Liver (tissue), 9 donors: ENCODE measurements around the gene SEC22A. TPM values are rescaled to one million over a fixed set of nuclear protein-coding genes. Genes with fewer than 3 reads are reported as not detected.

Source experiments
- DNase-seq: peaks from one replicate; pipeline ENCODE4 v3.0.0-alpha.2; 2017; ENCODE audit warnings: low spot score
- H3K27ac ChIP-seq, 2 donors: one replicate each; pipeline ENCODE4 v1.7.0; 2013; ENCODE audit warnings: inconsistent platforms in 2 of 2, low read length in 2 of 2, control low read depth in 1 of 2, low read depth in 1 of 2, mild to moderate bottlenecking in 1 of 2
- H3K27me3 ChIP-seq, 4 donors: one replicate each; pipeline versions ENCODE4 v1.6.1 to v1.7.0; 2013; ENCODE audit warnings: low read length in 3 of 4, inconsistent platforms in 1 of 4, mild to moderate bottlenecking in 1 of 4, moderate library complexity in 1 of 4; ENCODE audit not compliant: control insufficient read depth in 4 of 4, insufficient read depth in 4 of 4
- H3K36me3 ChIP-seq, 4 donors: one replicate each; pipeline versions ENCODE4 v1.6.1 to v1.7.0; 2013; ENCODE audit warnings: low read length in 3 of 4, mild to moderate bottlenecking in 3 of 4, low read depth in 1 of 4, moderate library complexity in 1 of 4; ENCODE audit not compliant: control insufficient read depth in 4 of 4, insufficient read depth in 3 of 4
- H3K4me1 ChIP-seq, 4 donors: one replicate each; pipeline versions ENCODE4 v1.6.1 to v1.7.0; 2013; ENCODE audit warnings: low read length in 3 of 4, mild to moderate bottlenecking in 3 of 4, moderate library complexity in 1 of 4; ENCODE audit not compliant: control insufficient read depth in 4 of 4, insufficient read depth in 4 of 4
- H3K4me3 ChIP-seq, 3 donors: one replicate each; pipeline versions ENCODE4 v1.6.1 to v1.7.0; 2013; ENCODE audit warnings: low read length in 3 of 3, control low read depth in 1 of 3, low read depth in 1 of 3, mild to moderate bottlenecking in 1 of 3
- H3K9ac ChIP-seq, 2 donors: one replicate each; pipeline ENCODE4 v1.7.0; 2013; ENCODE audit warnings: low read length in 2 of 2, mild to moderate bottlenecking in 2 of 2, moderate library complexity in 2 of 2, control low read depth in 1 of 2, low read depth in 1 of 2
- H3K9me3 ChIP-seq, 4 donors: one replicate each; pipeline versions ENCODE4 v1.6.1 to v1.7.0; 2013; ENCODE audit warnings: low read length in 3 of 4; ENCODE audit not compliant: control insufficient read depth in 4 of 4
- EGR1 ChIP-seq, 2 donors: IDR thresholded peaks; 2 replicates each; pipeline ENCODE4 v1.6.1; 2016 to 2018; ENCODE audit warnings: antibody characterized with exemption in 2 of 2, low read depth in 2 of 2
- FOXA1 ChIP-seq: IDR thresholded peaks from 2 replicates; pipeline ENCODE4 v1.6.1; 2016; ENCODE audit warnings: antibody characterized with exemption
- GABPA ChIP-seq, 2 donors: IDR thresholded peaks in 1 of 2; conservative IDR thresholded peaks in 1 of 2; 2 replicates each; pipeline ENCODE4 v1.6.1; 2016; ENCODE audit warnings: antibody characterized with exemption in 2 of 2, mild to moderate bottlenecking in 1 of 2, moderate library complexity in 1 of 2
- HNF4A ChIP-seq, 2 donors: conservative IDR thresholded peaks; 2 replicates each; pipeline ENCODE4 v1.6.1; 2016; ENCODE audit warnings: antibody characterized with exemption in 2 of 2, mild to moderate bottlenecking in 2 of 2
- HNF4G ChIP-seq: IDR thresholded peaks from 2 replicates; pipeline ENCODE4 v1.6.1; 2016; ENCODE audit warnings: antibody characterized with exemption
- JUND ChIP-seq, 2 donors: IDR thresholded peaks; 2 replicates each; pipeline ENCODE4 v1.6.1; 2016; ENCODE audit warnings: antibody characterized with exemption in 2 of 2
- NR2F2 ChIP-seq: IDR thresholded peaks from 2 replicates; pipeline ENCODE4 v1.6.1; 2016; ENCODE audit warnings: antibody characterized with exemption
- RAD21 ChIP-seq, 2 donors: IDR thresholded peaks; 2 replicates each; pipeline ENCODE4 v1.6.1; 2016; ENCODE audit warnings: antibody characterized with exemption in 2 of 2, mild to moderate bottlenecking in 2 of 2
- RXRA ChIP-seq, 2 donors: IDR thresholded peaks; 2 replicates each; pipeline ENCODE4 v1.6.1; 2017 to 2018; ENCODE audit warnings: antibody characterized with exemption in 2 of 2, mild to moderate bottlenecking in 1 of 2
- SP1 ChIP-seq: IDR thresholded peaks from 2 replicates; pipeline ENCODE4 v1.6.1; 2018; ENCODE audit warnings: antibody characterized with exemption, mild to moderate bottlenecking
- TAF1 ChIP-seq: conservative IDR thresholded peaks from 2 replicates; pipeline ENCODE4 v1.6.1; 2016; ENCODE audit warnings: antibody characterized with exemption, mild to moderate bottlenecking
- YY1 ChIP-seq: IDR thresholded peaks from 2 replicates; pipeline ENCODE4 v1.6.1; 2016; ENCODE audit warnings: antibody characterized with exemption, mild to moderate bottlenecking
- WGBS: extraction: QIAGEN DNeasy Blood & Tissue Kit; methylation state at CpG from one replicate; pipeline ENCODE4 v1.1.7; 2013; 5-methylcytosine and 5-hydroxymethylcytosine counted together
- polyA plus RNA-seq, 2 donors: library from polyadenylated mRNA; stranded (reverse) in 1 of 2; unstranded in 1 of 2; fragments of 200-250 nt in 1 of 2; fragments of >200 nt in 1 of 2; fragmentation: Nextera tagmentation in 1 of 2; extraction: Ambion mirVana in 1 of 2; gene quantifications; one replicate each; pipeline versions ENCODE4 v1.2.1 to v1.2.3, GENCODE V29; 2013 to 2015
- total RNA-seq, 2 donors: library from RNA; depleted of rRNA; stranded (reverse); fragments of >200 nt; gene quantifications; one replicate each; pipeline ENCODE4 v1.2.3, GENCODE V29; 2014
- TF ChIP-seq, protein P1 (sequence below): IDR thresholded peaks from 2 replicates; pipeline ENCODE4 v1.6.1; 2016; ENCODE audit warnings: antibody characterized with exemption, mild to moderate bottlenecking
- TF ChIP-seq, protein P2 (sequence below): IDR thresholded peaks from 2 replicates; pipeline ENCODE4 v1.6.1; 2016; ENCODE audit warnings: antibody characterized with exemption
- TF ChIP-seq, protein P3 (sequence below): IDR thresholded peaks from 2 replicates; pipeline ENCODE4 v1.6.1; 2016; ENCODE audit warnings: antibody characterized with exemption
- TF ChIP-seq, protein P4 (sequence below): IDR thresholded peaks from 2 replicates; pipeline ENCODE4 v1.6.1; 2016; ENCODE audit warnings: antibody characterized with exemption
- TF ChIP-seq, protein P5 (sequence below): fragments of 150-350 bp; IDR thresholded peaks from 2 replicates; pipeline ENCODE4 v1.5.1; 2017; ENCODE audit warnings: improper control_type of control experiment, low read depth, low read length; ENCODE audit not compliant: missing input control
- donor health status: healthy.
- donor health status: healthy.
- donor health status: healthy.
- donor health status: healthy.
- donor health status: healthy.

Gene SEC22A
- total and polyA plus RNA-seq, 4 donors = 9.7 to 21.7 (median 16.1) TPM

DNA sequence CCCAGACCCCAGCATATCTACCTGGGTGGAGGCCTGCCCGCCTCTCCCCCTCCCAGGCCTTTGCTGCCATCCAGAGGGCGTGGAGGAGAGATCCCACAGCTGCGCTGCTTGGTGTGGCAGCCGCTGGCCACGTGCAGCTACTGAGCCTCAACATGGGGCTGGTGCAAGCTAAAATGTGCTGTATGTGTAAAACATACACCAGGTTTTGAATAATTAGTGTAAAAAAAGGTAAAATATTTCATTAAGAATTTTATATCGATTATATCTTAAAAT is 95.8 kb downstream of the SEC22A start:
- Histone ChIP-seq H3K27me3 (no peaks in the 10 kb centered on the region), H3K4me3 (no peak overlapping the region), H3K4me1 (no peaks in the 10 kb centered on the region), H3K36me3 (peaks cover 0 to 3% (median 0%) of the 10 kb centered on the region in 4 donors), H3K9me3 (no peaks in the 10 kb centered on the region), H3K9ac (no peak overlapping the region), H3K27ac (no peak overlapping the region)
- 90% methylated on average over 6 of the region's 6 CpGs for WGBS
- no peak for DNase-seq
- TF ChIP-seq, protein P1, sequence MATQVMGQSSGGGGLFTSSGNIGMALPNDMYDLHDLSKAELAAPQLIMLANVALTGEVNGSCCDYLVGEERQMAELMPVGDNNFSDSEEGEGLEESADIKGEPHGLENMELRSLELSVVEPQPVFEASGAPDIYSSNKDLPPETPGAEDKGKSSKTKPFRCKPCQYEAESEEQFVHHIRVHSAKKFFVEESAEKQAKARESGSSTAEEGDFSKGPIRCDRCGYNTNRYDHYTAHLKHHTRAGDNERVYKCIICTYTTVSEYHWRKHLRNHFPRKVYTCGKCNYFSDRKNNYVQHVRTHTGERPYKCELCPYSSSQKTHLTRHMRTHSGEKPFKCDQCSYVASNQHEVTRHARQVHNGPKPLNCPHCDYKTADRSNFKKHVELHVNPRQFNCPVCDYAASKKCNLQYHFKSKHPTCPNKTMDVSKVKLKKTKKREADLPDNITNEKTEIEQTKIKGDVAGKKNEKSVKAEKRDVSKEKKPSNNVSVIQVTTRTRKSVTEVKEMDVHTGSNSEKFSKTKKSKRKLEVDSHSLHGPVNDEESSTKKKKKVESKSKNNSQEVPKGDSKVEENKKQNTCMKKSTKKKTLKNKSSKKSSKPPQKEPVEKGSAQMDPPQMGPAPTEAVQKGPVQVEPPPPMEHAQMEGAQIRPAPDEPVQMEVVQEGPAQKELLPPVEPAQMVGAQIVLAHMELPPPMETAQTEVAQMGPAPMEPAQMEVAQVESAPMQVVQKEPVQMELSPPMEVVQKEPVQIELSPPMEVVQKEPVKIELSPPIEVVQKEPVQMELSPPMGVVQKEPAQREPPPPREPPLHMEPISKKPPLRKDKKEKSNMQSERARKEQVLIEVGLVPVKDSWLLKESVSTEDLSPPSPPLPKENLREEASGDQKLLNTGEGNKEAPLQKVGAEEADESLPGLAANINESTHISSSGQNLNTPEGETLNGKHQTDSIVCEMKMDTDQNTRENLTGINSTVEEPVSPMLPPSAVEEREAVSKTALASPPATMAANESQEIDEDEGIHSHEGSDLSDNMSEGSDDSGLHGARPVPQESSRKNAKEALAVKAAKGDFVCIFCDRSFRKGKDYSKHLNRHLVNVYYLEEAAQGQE = no peak
- no peak for TF ChIP-seq NR2F2
- TF ChIP-seq EGR1 (IDR thresholded peaks at IDR 0.05; ENCODE audit: low read depth in 2 of 2) = no peak

DNA sequence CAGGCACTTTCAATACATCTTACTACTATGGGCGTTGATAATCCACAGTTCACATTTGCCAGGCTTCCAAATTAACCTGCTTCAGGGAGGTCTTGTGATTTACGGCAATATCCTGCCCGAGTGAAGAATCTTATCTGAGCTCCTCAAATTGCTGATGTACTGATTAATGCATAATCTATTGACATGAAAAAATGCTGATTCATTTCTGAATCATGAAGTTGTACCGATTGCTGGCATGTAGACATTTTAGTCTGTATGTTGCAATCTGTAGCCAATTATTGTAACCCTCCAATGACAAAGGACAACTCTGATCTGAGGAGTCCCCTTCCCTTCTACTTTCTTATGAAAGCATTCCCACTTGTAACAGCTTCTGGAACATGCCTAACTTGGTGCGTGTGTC is 97.2 kb downstream of the SEC22A start:
- DNase-seq = no peak
- no peak overlapping the region for H3K4me3 ChIP-seq
- H3K36me3 ChIP-seq = peaks cover 0 to 3% (median 0%) of the 10 kb centered on the region in 4 donors
- WGBS = 80% methylated on average over 5 of the region's 5 CpGs
- H3K4me1 ChIP-seq = no peaks in the 10 kb centered on the region
- no peaks in the 10 kb centered on the region for H3K27me3 ChIP-seq
- no peaks in the 10 kb centered on the region for H3K9me3 ChIP-seq
- H3K27ac ChIP-seq = no peak overlapping the region
- no peak overlapping the region for H3K9ac ChIP-seq
- TF ChIP-seq SP1 = no peak
- TF ChIP-seq HNF4A (conservative IDR thresholded peaks at IDR 0.05) = no peak
- no peak for TF ChIP-seq RXRA (IDR thresholded peaks at IDR 0.05)
- TF ChIP-seq, protein P2, sequence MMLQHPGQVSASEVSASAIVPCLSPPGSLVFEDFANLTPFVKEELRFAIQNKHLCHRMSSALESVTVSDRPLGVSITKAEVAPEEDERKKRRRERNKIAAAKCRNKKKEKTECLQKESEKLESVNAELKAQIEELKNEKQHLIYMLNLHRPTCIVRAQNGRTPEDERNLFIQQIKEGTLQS = no peak
- no peak for TF ChIP-seq FOXA1
- TF ChIP-seq, protein P3, sequence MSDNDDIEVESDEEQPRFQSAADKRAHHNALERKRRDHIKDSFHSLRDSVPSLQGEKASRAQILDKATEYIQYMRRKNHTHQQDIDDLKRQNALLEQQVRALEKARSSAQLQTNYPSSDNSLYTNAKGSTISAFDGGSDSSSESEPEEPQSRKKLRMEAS = no peak
- TF ChIP-seq JUND (IDR thresholded peaks at IDR 0.05) = no peak
- TF ChIP-seq, protein P4, sequence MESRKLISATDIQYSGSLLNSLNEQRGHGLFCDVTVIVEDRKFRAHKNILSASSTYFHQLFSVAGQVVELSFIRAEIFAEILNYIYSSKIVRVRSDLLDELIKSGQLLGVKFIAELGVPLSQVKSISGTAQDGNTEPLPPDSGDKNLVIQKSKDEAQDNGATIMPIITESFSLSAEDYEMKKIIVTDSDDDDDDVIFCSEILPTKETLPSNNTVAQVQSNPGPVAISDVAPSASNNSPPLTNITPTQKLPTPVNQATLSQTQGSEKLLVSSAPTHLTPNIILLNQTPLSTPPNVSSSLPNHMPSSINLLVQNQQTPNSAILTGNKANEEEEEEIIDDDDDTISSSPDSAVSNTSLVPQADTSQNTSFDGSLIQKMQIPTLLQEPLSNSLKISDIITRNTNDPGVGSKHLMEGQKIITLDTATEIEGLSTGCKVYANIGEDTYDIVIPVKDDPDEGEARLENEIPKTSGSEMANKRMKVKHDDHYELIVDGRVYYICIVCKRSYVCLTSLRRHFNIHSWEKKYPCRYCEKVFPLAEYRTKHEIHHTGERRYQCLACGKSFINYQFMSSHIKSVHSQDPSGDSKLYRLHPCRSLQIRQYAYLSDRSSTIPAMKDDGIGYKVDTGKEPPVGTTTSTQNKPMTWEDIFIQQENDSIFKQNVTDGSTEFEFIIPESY = no peak
- no peak for TF ChIP-seq HNF4G

DNA sequence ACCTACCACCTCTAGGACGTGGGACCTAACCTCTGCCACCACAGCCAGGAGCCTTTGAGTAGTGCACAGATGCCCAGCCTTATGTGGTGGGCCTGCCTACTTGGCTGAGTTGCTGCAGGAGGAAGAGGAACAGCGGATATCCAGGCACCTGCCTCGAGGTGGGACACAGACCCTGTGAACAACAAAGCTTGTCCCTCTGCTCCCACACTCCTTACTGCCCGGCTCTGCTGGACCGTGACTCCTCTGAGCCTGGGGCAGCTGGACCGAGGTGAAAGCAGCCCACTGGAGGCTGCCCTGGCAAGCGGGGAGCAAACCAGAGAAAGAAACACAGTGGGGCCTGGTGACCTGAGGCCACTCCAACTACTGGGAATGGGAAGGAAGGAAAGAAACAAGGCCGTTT is 97.8 kb downstream of the SEC22A start:
- Histone ChIP-seq H3K9ac (no peak overlapping the region), H3K36me3 (peaks cover 0 to 3% (median 0%) of the 10 kb centered on the region in 4 donors), H3K4me1 (no peaks in the 10 kb centered on the region), H3K27ac (no peak overlapping the region), H3K27me3 (no peaks in the 10 kb centered on the region), H3K9me3 (no peaks in the 10 kb centered on the region), H3K4me3 (no peak overlapping the region)
- 78% methylated on average over 8 of the region's 8 CpGs for WGBS
- DNase-seq = no peak
- TF ChIP-seq, protein P3 = no peak
- no peak for TF ChIP-seq NR2F2
- TF ChIP-seq, protein P5, sequence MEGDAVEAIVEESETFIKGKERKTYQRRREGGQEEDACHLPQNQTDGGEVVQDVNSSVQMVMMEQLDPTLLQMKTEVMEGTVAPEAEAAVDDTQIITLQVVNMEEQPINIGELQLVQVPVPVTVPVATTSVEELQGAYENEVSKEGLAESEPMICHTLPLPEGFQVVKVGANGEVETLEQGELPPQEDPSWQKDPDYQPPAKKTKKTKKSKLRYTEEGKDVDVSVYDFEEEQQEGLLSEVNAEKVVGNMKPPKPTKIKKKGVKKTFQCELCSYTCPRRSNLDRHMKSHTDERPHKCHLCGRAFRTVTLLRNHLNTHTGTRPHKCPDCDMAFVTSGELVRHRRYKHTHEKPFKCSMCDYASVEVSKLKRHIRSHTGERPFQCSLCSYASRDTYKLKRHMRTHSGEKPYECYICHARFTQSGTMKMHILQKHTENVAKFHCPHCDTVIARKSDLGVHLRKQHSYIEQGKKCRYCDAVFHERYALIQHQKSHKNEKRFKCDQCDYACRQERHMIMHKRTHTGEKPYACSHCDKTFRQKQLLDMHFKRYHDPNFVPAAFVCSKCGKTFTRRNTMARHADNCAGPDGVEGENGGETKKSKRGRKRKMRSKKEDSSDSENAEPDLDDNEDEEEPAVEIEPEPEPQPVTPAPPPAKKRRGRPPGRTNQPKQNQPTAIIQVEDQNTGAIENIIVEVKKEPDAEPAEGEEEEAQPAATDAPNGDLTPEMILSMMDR = no peak
- TF ChIP-seq, protein P2 = no peak
- no peak for TF ChIP-seq GABPA (IDR thresholded peaks at IDR 0.05 in 1 of 2, conservative IDR thresholded peaks at IDR 0.05 in 1 of 2)
- TF ChIP-seq HNF4G = no peak
- no peak for TF ChIP-seq SP1
- TF ChIP-seq YY1 = no peak
- TF ChIP-seq TAF1 = no peak
- no peak for TF ChIP-seq FOXA1
- TF ChIP-seq JUND (IDR thresholded peaks at IDR 0.05) = no peak
- TF ChIP-seq, protein P4 = no peak
- TF ChIP-seq RAD21 (IDR thresholded peaks at IDR 0.05) = no peak
- TF ChIP-seq RXRA (IDR thresholded peaks at IDR 0.05) = no peak
- TF ChIP-seq HNF4A (conservative IDR thresholded peaks at IDR 0.05) = no peak
